GM21825 (cell line): ENCODE data around the gene HUNK.

Experiments
- ATAC-seq: cut with Tn5 transposase; IDR thresholded peaks from one replicate; pipeline ENCODE4 v1.9.1; 2021; ENCODE audit warnings: mild to moderate bottlenecking, moderate library complexity; ENCODE audit not compliant: unreplicated experiment

HUNK gene

GRCh38 chr21:32044205-32045180, 171.7 kb downstream of the HUNK start:
- no peak for ATAC-seq

GRCh38 chr21:32046191-32046590, 173.4 kb downstream of the HUNK start:
- ATAC-seq, result no peak

GRCh38 chr21:32048353-32048752, 175.5 kb downstream of the HUNK start:
- ATAC-seq, result no peak
